ENCODE data around the gene FAM151A.

DNA sequence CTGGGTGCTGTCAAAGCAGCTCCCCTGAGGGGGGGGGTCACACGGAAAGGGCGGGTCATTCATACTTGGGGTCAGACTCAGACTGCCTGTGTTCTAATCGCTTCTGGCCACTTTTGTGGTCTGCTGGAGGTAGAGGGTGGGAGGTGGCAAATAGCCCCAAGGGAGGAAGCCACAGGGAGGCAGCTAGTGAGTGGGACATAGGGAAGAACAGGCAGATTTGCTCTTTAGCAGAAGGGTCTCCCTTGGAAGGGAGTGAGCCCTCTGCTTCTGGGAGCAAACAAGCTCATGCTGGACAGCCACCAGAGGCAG is 50.8 kb downstream of the FAM151A start:
- TF ChIP-seq POLR2A (IDR thresholded peaks at IDR 0.05) = no peak
- TF ChIP-seq, protein P1, sequence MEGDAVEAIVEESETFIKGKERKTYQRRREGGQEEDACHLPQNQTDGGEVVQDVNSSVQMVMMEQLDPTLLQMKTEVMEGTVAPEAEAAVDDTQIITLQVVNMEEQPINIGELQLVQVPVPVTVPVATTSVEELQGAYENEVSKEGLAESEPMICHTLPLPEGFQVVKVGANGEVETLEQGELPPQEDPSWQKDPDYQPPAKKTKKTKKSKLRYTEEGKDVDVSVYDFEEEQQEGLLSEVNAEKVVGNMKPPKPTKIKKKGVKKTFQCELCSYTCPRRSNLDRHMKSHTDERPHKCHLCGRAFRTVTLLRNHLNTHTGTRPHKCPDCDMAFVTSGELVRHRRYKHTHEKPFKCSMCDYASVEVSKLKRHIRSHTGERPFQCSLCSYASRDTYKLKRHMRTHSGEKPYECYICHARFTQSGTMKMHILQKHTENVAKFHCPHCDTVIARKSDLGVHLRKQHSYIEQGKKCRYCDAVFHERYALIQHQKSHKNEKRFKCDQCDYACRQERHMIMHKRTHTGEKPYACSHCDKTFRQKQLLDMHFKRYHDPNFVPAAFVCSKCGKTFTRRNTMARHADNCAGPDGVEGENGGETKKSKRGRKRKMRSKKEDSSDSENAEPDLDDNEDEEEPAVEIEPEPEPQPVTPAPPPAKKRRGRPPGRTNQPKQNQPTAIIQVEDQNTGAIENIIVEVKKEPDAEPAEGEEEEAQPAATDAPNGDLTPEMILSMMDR (IDR thresholded peaks at IDR 0.05) = no peak
